HG03060 (cell line): ENCODE results near the gene ODF2.
"Not testable (repeated sequence)": the region's sequence is repeated elsewhere in the genome, so short reads cannot be mapped to it uniquely, and the experiment has no call there.

Experiments used
- ATAC-seq: cut with Tn5 transposase; IDR thresholded peaks from one replicate; pipeline ENCODE4 v1.9.1; 2021; ENCODE audit warnings: low read depth, moderate number of reproducible peaks; ENCODE audit not compliant: unreplicated experiment

The ODF2 gene

GRCh38 chr9:128479262-128479661 lies 23.5 kb downstream of the ODF2 start:
- no peak for ATAC-seq

GRCh38 chr9:128481561-128481960 lies 25.8 kb downstream of the ODF2 start:
- ATAC-seq, result no peak

GRCh38 chr9:128482186-128482585 lies 26.4 kb downstream of the ODF2 start:
- ATAC-seq, result no peak

- ATAC-seq, result no peak
These were observed 29.0 kb downstream of the ODF2 start for GRCh38 chr9:128484686-128485413.

GRCh38 chr9:128485414-128485855 lies 29.6 kb downstream of the ODF2 start:
- ATAC-seq, result no peak

GRCh38 chr9:128486201-128486600 lies 30.4 kb downstream of the ODF2 start:
- ATAC-seq, result no peak

GRCh38 chr9:128493424-128493823 lies 37.6 kb downstream of the ODF2 start:
- ATAC-seq, result no peak

- ATAC-seq, result no peak
These were observed 38.4 kb downstream of the ODF2 start for GRCh38 chr9:128494108-128494745.

GRCh38 chr9:128494746-128495129 lies 38.9 kb downstream of the ODF2 start:
- no peak for ATAC-seq

GRCh38 chr9:128495296-128495695 lies 39.5 kb downstream of the ODF2 start:
- ATAC-seq, result no peak

- no peak for ATAC-seq
These were observed 40.1 kb downstream of the ODF2 start for GRCh38 chr9:128495804-128496417.

GRCh38 chr9:128497824-128498610 lies 42.2 kb downstream of the ODF2 start:
- no peak for ATAC-seq

- ATAC-seq, result no peak
These were observed 43.1 kb downstream of the ODF2 start for GRCh38 chr9:128498911-128499310.

GRCh38 chr9:128499920-128500319 lies 44.1 kb downstream of the ODF2 start:
- no peak for ATAC-seq

GRCh38 chr9:128503415-128503825 lies 47.6 kb downstream of the ODF2 start:
- ATAC-seq, result not testable (repeated sequence)

- ATAC-seq, result no peak
These were observed 48.1 kb downstream of the ODF2 start for GRCh38 chr9:128503870-128504269.

- ATAC-seq, result peak; percentile 74
These were observed 48.9 kb downstream of the ODF2 start, which contains the start of gene GLE1 for GRCh38 chr9:128504485-128505413. Gene GLE1, plus strand, starts transcription at chr9:128504719. Its CDS starts 87 bp downstream, at chr9:128504806.

- no peak for ATAC-seq
These were observed 49.6 kb downstream of the ODF2 start for GRCh38 chr9:128505414-128505765.

GRCh38 chr9:128505906-128506305 lies 50.1 kb downstream of the ODF2 start:
- not testable (repeated sequence) for ATAC-seq

- no peak for ATAC-seq
These were observed 57.0 kb downstream of the ODF2 start for GRCh38 chr9:128512820-128513219.
